ENCODE measurements around the gene FOXF2.

FOXF2 gene

GRCh38 chr6:1385129-1386037 is 4.0 kb upstream of the FOXF2 start:
- TF ChIP-seq CTCF (IDR thresholded peaks at IDR 0.05; ENCODE audit: borderline replicate concordance, control extremely low read depth, extremely low read depth, insufficient read depth, missing control alignments): no peak
- in situ Hi-C loops (cut with MboI; ENCODE audit: low sequenced_read_pairs, unreplicated experiment): loop anchor here (25.0 kb wide), 1 partner anchor 798 kb away; no protein-coding TSS in a partner anchor
- no peak for DNase-seq (ENCODE audit: low spot score)

- no peak for TF ChIP-seq CTCF (IDR thresholded peaks at IDR 0.05; ENCODE audit: borderline replicate concordance, control extremely low read depth, extremely low read depth, insufficient read depth, missing control alignments)
- in situ Hi-C loops (cut with MboI; ENCODE audit: low sequenced_read_pairs, unreplicated experiment): loop anchor here (25.0 kb wide), 1 partner anchor 799 kb away; no protein-coding TSS in a partner anchor
- peak; percentile 20 for DNase-seq (ENCODE audit: low spot score)
These were observed 3.2 kb upstream of the FOXF2 start for GRCh38 chr6:1386038-1386709.

GRCh38 chr6:1387538-1387875 is 1.9 kb upstream of the FOXF2 start:
- in situ Hi-C loops (cut with MboI; ENCODE audit: low sequenced_read_pairs, unreplicated experiment): loop anchor here (25.0 kb wide), 1 partner anchor 800 kb away; no protein-coding TSS in a partner anchor
- TF ChIP-seq CTCF (IDR thresholded peaks at IDR 0.05; ENCODE audit: borderline replicate concordance, control extremely low read depth, extremely low read depth, insufficient read depth, missing control alignments): no peak
- DNase-seq (ENCODE audit: low spot score): peak; percentile 25

- TF ChIP-seq CTCF (IDR thresholded peaks at IDR 0.05; ENCODE audit: borderline replicate concordance, control extremely low read depth, extremely low read depth, insufficient read depth, missing control alignments): no peak
- DNase-seq (ENCODE audit: low spot score): peak; percentile 24
- in situ Hi-C loops (cut with MboI; ENCODE audit: low sequenced_read_pairs, unreplicated experiment): loop anchor here (25.0 kb wide), 1 partner anchor 801 kb away; no protein-coding TSS in a partner anchor
These were observed 1.3 kb upstream of the FOXF2 start for GRCh38 chr6:1387876-1388629.

GRCh38 chr6:1388630-1389368 is 577 bp upstream of the FOXF2 start:
- in situ Hi-C loops (cut with MboI; ENCODE audit: low sequenced_read_pairs, unreplicated experiment): loop anchor here (25.0 kb wide), 1 partner anchor 801 kb away; no protein-coding TSS in a partner anchor
- TF ChIP-seq CTCF (IDR thresholded peaks at IDR 0.05; ENCODE audit: borderline replicate concordance, control extremely low read depth, extremely low read depth, insufficient read depth, missing control alignments): no peak
- DNase-seq (ENCODE audit: low spot score): no peak
